Measurements from ENCODE around the gene PNLIP.

PNLIP gene

DNA sequence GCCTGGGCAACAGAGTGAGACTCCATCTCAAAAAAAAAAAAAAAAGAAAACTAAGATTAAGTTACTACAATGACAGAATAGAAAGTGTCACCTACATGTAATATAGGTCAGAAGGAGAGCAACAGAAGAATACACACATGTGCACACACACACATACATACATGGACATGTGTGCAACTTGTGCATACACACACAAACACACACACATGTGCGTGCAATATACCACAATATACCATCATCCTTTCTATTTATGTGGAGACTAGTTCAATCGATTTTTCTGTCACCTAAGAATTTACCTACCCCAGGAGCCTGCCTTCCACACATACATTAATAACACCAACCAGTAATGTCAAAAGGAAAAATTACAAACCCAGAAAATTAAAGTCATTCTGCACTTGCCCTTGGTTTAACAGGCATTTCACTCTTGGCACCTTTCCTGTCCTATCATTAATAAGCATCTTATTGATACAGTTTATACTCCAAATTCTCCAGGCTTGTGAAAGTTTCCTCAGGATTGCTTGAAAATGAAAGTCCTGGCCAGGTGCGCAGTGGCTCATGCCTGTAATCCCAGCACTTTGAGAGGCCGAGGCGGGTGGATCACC is 47.5 kb downstream of the PNLIP start:
- H3K27me3 ChIP-seq = no peaks in the 10 kb centered on the region
- peaks cover 0 to 1% (median 0%) of the 10 kb centered on the region in 10 experiments; a peak in 1 of 20 replicates for H3K4me1 ChIP-seq
- no peak overlapping the region for H3K27ac ChIP-seq
- H3K4me3 ChIP-seq = no peak overlapping the region
- TF ChIP-seq Cebpa-rat (IDR thresholded peaks at IDR 0.05) = no peak
- peaks cover 0 to 4% (median 0%) of the 10 kb centered on the region in 11 experiments; a peak in 1 of 22 replicates for H3K9me3 ChIP-seq (replicated peaks in 1 of 11)
- no peak overlapping the region for H3K9ac ChIP-seq
- no peaks in the 10 kb centered on the region for H3K36me3 ChIP-seq
- H4K20me1 ChIP-seq = no peaks in the 10 kb centered on the region
- no peak overlapping the region for H3K4me2 ChIP-seq

DNA sequence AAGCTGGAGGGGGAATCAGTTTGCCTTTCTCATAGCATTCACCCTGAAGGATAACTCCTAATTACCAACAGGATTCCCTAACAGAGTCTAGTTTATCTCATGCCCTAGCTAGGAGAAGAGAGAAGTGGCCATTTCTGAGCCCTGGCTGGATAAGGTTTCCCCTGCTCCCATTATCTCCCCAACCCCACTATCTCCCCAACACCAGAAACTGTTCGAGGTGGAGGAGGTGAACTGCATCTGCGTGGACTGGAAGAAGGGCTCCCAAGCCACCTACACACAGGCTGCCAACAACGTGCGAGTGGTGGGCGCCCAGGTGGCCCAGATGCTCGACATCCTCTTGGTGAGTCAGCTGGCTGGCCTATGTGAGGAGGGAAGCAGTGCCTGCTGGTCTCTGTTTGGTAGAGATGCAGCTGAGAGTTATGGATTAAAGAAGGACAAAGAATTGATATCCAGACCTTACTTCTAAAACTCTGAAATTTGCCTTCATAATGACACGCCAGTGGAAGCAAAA is 48.8 kb downstream of the PNLIP start:
- Histone ChIP-seq H3K27ac (no peak overlapping the region), H3K4me3 (no peak overlapping the region), H3K27me3 (no peaks in the 10 kb centered on the region), H4K20me1 (no peaks in the 10 kb centered on the region), H3K9ac (no peak overlapping the region), H3K4me1 (peaks cover 0 to 4% (median 0%) of the 10 kb centered on the region in 10 experiments; a peak in 1 of 20 replicates), H3K4me2 (no peak overlapping the region), H3K36me3 (no peaks in the 10 kb centered on the region), H3K9me3 (replicated peaks in 1 of 11) (no peaks in the 10 kb centered on the region)
- TF ChIP-seq Cebpa-rat (IDR thresholded peaks at IDR 0.05) = no peak

DNA sequence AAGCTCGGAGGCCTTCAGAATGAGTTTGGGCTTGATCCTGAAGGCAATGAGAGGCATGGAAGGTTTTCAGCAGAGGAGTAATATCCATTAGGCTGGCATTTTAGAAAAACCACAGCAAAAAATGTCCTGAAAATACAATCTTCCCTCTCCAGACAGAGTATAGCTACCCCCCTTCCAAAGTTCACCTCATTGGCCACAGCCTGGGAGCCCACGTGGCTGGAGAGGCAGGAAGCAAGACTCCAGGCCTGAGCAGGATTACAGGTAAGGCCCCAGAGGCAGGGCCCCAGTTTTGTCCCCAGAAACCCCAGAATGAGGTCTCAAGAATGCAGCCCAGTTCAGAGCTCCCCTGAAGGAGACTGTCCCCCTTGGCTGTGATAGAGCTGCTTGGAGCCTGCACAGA is 50.3 kb downstream of the PNLIP start:
- H3K4me2 ChIP-seq = no peak overlapping the region
- peaks cover 0 to 4% (median 0%) of the 10 kb centered on the region in 10 experiments; a peak in 1 of 20 replicates for H3K4me1 ChIP-seq
- TF ChIP-seq Cebpa-rat (IDR thresholded peaks at IDR 0.05) = no peak
- no peak overlapping the region for H3K27ac ChIP-seq
- no peaks in the 10 kb centered on the region for H3K27me3 ChIP-seq
- H3K36me3 ChIP-seq = no peaks in the 10 kb centered on the region
- H3K9ac ChIP-seq = no peak overlapping the region
- H3K9me3 ChIP-seq (replicated peaks in 1 of 11) = no peaks in the 10 kb centered on the region
- H3K4me3 ChIP-seq = no peak overlapping the region
- no peaks in the 10 kb centered on the region for H4K20me1 ChIP-seq

DNA sequence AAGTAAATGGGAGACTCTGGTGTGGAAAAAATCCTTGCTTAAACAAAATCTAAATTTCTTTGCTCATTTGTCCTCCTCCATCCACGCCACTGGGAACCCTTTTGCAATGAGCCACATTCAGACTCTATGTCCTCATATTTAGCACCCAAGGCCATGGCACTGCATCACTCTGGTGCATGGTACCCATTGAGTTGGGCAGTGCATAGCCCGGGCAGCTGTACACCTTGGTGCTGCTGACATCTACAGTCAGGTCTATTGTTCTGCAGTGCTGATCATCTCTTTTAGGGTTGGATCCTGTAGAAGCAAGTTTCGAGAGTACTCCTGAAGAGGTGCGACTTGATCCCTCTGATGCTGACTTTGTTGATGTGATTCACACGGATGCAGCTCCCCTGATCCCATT is 51.8 kb downstream of the PNLIP start:
- Histone ChIP-seq H3K27ac (no peak overlapping the region), H3K9me3 (replicated peaks in 1 of 11) (no peaks in the 10 kb centered on the region), H3K9ac (no peak overlapping the region), H3K4me1 (peaks cover 0 to 4% (median 0%) of the 10 kb centered on the region in 10 experiments; a peak in 1 of 20 replicates), H3K27me3 (no peaks in the 10 kb centered on the region), H3K36me3 (no peaks in the 10 kb centered on the region), H3K4me3 (no peak overlapping the region), H3K4me2 (no peak overlapping the region), H4K20me1 (no peaks in the 10 kb centered on the region)
- no peak for TF ChIP-seq Cebpa-rat (IDR thresholded peaks at IDR 0.05)

DNA sequence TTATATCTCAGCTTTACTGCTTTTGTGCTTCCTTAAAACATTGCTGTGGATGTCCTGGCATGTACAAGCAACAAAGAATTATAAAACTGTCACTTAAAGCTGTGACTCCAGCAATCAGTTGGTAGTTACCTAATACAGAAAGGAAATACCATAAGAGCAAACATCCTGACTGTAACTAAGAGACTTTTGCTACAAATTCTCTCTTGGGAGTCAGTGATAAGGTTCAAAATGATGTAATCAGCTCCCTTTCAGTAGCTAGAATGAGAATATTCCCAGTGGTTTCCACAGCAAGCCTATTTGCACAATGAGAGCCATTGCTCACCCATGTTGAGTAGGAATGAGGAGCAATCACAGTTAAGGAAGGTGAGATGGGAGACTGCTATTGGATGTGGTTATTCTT is 52.6 kb downstream of the PNLIP start:
- Histone ChIP-seq H4K20me1 (no peaks in the 10 kb centered on the region), H3K9me3 (replicated peaks in 1 of 11) (no peaks in the 10 kb centered on the region), H3K27ac (no peak overlapping the region), H3K9ac (no peak overlapping the region), H3K4me3 (no peak overlapping the region), H3K27me3 (no peaks in the 10 kb centered on the region), H3K4me1 (peaks cover 0 to 9% (median 2%) of the 10 kb centered on the region in 10 experiments; a peak in 7 of 20 replicates), H3K36me3 (no peaks in the 10 kb centered on the region), H3K4me2 (peak overlapping the region in 2 of 11 experiments; percentile 10 to 24; a peak in 2 of 22 replicates)
- TF ChIP-seq Cebpa-rat (IDR thresholded peaks at IDR 0.05) = no peak

DNA sequence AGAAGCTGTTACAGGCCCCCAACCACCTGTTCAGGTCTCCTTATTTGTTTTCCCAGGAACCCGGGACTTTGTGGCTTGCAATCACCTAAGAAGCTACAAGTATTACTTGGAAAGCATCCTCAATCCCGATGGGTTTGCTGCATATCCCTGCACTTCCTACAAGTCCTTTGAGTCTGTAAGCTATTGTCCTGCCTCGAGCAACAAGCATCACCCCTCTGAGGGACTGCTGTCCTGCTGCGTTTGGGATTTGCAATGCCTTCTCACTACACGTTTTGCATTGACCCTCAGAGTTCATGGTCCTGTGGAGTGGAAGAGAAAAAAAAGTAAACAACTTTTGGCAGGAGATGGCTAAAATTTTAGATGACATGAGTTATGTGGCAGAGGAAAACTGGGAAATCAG is 54.3 kb downstream of the PNLIP start:
- no peak for TF ChIP-seq Cebpa-rat (IDR thresholded peaks at IDR 0.05)

DNA sequence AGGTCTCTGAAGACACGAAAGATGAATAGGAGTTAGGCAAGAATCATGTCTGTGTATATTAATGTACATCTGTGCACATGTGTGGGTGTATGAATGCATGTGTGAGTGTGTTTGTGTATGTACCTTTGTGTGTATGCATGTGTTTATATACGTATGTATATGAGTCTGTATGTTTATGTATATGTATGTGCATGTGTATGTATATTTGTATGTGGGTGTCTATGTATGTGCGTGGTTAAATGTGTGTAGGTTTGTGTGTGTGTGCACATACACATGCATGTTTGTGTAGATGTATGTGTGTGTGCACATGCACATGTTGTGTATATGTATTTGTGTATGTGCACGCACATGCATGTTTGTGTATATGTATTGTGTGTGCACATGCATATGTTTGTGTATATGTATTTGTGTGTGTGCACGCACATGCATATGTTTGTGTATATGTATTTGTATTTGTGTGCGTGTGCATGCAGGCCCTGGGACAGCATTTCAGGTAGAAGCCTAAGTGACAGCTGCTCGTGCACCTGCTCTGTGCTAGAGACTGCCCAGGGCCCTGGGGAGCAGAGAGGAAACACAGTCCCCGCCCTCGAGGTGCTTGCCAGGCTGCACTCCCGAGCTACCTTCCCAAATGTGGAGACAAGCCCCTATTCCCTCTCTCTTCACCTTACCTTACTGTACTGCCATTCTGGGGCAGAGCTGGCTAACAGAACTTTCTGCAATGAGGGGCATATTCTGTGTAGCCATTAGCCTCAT is 57.1 kb downstream of the PNLIP start:
- Histone ChIP-seq H4K20me1 (no peaks in the 10 kb centered on the region; a peak in 1 of 22 replicates), H3K36me3 (no peaks in the 10 kb centered on the region), H3K27ac (no peak overlapping the region), H3K4me3 (no peak overlapping the region), H3K4me1 (peaks cover 0 to 13% (median 2%) of the 10 kb centered on the region in 10 experiments; a peak in 7 of 20 replicates), H3K9ac (no peak overlapping the region), H3K27me3 (no peaks in the 10 kb centered on the region), H3K9me3 (replicated peaks in 1 of 11) (no peaks in the 10 kb centered on the region), H3K4me2 (peak overlapping the region in 3 of 11 experiments; percentile 17 to 23 (median 22); a peak in 2 of 22 replicates)
- no peak for TF ChIP-seq Cebpa-rat (IDR thresholded peaks at IDR 0.05)

More for the DNA sequence above, 54.3 kb downstream of the PNLIP start:
- H3K4me2 ChIP-seq = no peak overlapping the region
- H3K9me3 ChIP-seq (replicated peaks in 1 of 11) = no peaks in the 10 kb centered on the region
- peaks cover 0 to 10% (median 2%) of the 10 kb centered on the region in 10 experiments; a peak in 7 of 20 replicates for H3K4me1 ChIP-seq
- no peaks in the 10 kb centered on the region for H3K36me3 ChIP-seq
- no peak overlapping the region for H3K27ac ChIP-seq
- H3K9ac ChIP-seq = no peak overlapping the region
- H3K4me3 ChIP-seq = no peak overlapping the region
- H4K20me1 ChIP-seq = no peaks in the 10 kb centered on the region
- no peaks in the 10 kb centered on the region for H3K27me3 ChIP-seq

DNA sequence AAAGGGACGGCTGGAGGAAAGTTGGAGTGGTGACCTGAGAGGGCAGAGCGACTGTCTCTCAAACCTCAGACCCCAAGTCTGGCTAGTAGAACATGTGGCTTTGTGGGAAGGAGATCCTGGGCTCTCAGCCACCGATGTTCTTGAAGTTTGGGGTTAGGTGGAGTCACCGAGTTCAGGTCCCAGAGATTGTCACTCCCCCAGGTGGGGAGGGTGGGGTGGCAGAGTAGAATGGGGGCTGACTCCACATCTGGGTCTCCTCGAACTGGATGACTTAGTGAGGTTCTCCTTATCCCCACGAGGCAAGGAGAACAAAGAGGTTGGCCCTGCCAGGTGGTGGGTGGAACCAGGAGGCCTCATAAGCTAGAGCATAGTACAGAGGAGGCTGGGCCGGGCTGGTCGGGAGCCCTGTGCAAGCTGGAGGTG is 60.3 kb downstream of the PNLIP start:
- Histone ChIP-seq H3K4me1 (peaks cover 0 to 10% (median 4%) of the 10 kb centered on the region in 10 experiments; a peak in 7 of 20 replicates), H3K27ac (no peak overlapping the region), H3K4me3 (no peak overlapping the region), H3K9ac (no peak overlapping the region), H3K27me3 (no peaks in the 10 kb centered on the region), H3K9me3 (replicated peaks in 1 of 11) (peaks cover 13 to 29% (median 24%) of the 10 kb centered on the region in 11 experiments; a peak in 21 of 22 replicates), H4K20me1 (no peaks in the 10 kb centered on the region; a peak in 1 of 22 replicates), H3K36me3 (no peaks in the 10 kb centered on the region), H3K4me2 (no peak overlapping the region)
- TF ChIP-seq Cebpa-rat (IDR thresholded peaks at IDR 0.05) = no peak

DNA sequence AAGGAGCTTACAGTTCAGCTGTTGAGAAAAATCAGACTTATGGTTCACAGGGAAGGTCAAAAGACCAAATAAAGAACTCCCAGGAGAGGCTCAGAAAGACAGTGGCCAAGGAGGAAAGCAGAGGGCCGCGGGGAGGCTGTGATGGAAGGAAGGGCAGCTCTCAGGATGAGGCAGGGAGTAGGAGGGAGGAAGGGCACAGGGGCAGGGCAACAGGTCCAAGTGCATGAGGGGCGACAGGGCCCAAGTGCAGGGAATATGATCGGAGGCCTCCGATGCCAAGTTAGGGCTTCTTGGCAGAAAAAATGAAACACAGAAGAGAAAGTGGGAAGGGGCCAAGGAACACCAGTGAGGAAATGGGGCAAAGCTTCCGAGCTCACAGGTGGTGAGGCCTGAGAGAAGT is 61.6 kb downstream of the PNLIP start:
- Histone ChIP-seq H3K4me3 (no peak overlapping the region), H4K20me1 (no peaks in the 10 kb centered on the region; a peak in 1 of 22 replicates), H3K36me3 (no peaks in the 10 kb centered on the region), H3K27ac (no peak overlapping the region), H3K9me3 (replicated peaks in 1 of 11) (peaks cover 13 to 33% (median 24%) of the 10 kb centered on the region in 11 experiments; a peak in 21 of 22 replicates), H3K27me3 (no peaks in the 10 kb centered on the region), H3K4me2 (peak overlapping the region in 1 of 11 experiments; percentile 15; a peak in 1 of 22 replicates), H3K4me1 (peaks cover 0 to 10% (median 4%) of the 10 kb centered on the region in 10 experiments; a peak in 7 of 20 replicates), H3K9ac (no peak overlapping the region)
- no peak for TF ChIP-seq Cebpa-rat (IDR thresholded peaks at IDR 0.05)
